ENCODE measurements around the gene ADGRF5.

GRCh38 chr6:46898006-46898405 lies 23.7 kb downstream of the ADGRF5 start:
- TF ChIP-seq, protein P1, sequence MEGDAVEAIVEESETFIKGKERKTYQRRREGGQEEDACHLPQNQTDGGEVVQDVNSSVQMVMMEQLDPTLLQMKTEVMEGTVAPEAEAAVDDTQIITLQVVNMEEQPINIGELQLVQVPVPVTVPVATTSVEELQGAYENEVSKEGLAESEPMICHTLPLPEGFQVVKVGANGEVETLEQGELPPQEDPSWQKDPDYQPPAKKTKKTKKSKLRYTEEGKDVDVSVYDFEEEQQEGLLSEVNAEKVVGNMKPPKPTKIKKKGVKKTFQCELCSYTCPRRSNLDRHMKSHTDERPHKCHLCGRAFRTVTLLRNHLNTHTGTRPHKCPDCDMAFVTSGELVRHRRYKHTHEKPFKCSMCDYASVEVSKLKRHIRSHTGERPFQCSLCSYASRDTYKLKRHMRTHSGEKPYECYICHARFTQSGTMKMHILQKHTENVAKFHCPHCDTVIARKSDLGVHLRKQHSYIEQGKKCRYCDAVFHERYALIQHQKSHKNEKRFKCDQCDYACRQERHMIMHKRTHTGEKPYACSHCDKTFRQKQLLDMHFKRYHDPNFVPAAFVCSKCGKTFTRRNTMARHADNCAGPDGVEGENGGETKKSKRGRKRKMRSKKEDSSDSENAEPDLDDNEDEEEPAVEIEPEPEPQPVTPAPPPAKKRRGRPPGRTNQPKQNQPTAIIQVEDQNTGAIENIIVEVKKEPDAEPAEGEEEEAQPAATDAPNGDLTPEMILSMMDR (IDR thresholded peaks at IDR 0.05 in 8 of 11, conservative IDR thresholded peaks at IDR 0.05 in 3 of 11), result no peak
- TF ChIP-seq POLR2A (IDR thresholded peaks at IDR 0.05), result no peak
- TF ChIP-seq POLR2AphosphoS5 (IDR thresholded peaks at IDR 0.05), result no peak
